HepG2 (cell line): Measurements from ENCODE around the gene ACBD3. TPM values are rescaled to one million over a fixed set of nuclear protein-coding genes. Genes with fewer than 3 reads are reported as not detected.

Experiments
- ATM ChIP-seq: fragments of 450-650 bp; IDR thresholded peaks from 2 replicates; pipeline ENCODE4 v1.7.1; 2017; ENCODE audit warnings: mild to moderate bottlenecking, borderline replicate concordance
- GLI4 ChIP-seq: sonication (generic); formaldehyde crosslinking; IDR thresholded peaks from 2 replicates; pipeline ENCODE4 v1.5.1; 2020; ENCODE audit warnings: missing genetic modification reagents, mild to moderate bottlenecking, moderate library complexity, borderline replicate concordance
- GZF1 ChIP-seq: sonication (generic); formaldehyde crosslinking; IDR thresholded peaks from 2 replicates; pipeline ENCODE4 v1.5.1; 2020; ENCODE audit warnings: mild to moderate bottlenecking, missing genetic modification reagents
- JUN ChIP-seq: sonication (generic); formaldehyde crosslinking; IDR thresholded peaks from 2 replicates; pipeline ENCODE4 v1.4.0; 2020; ENCODE audit warnings: mild to moderate bottlenecking, missing genetic modification reagents
- KLF13 ChIP-seq: sonication (generic); formaldehyde crosslinking; IDR thresholded peaks from 2 replicates; pipeline ENCODE4 v1.4.0; 2020; ENCODE audit warnings: mild to moderate bottlenecking, missing genetic modification reagents
- MXI1 ChIP-seq: IDR thresholded peaks from 3 replicates; pipeline ENCODE4 v1.6.1; 2012; ENCODE audit warnings: low read depth, low read length, inconsistent platforms, borderline replicate concordance
- MYNN ChIP-seq: sonication (generic); formaldehyde crosslinking; IDR thresholded peaks from 2 replicates; pipeline ENCODE4 v1.4.0; 2020; ENCODE audit warnings: mild to moderate bottlenecking, low read depth, missing genetic modification reagents
- PAF1 ChIP-seq: IDR thresholded peaks from 2 replicates; pipeline ENCODE4 v1.6.1; 2016; ENCODE audit warnings: missing genetic modification reagents, missing compliant biosample characterization
- SMARCE1 ChIP-seq: fragments of 450-650 bp; IDR thresholded peaks from 2 replicates; pipeline ENCODE4 v1.6.1; 2017; ENCODE audit warnings: borderline replicate concordance
- SYNCRIP ChIP-seq: fragments of 200-400 bp; formaldehyde crosslinking; IDR thresholded peaks from 2 replicates; pipeline ENCODE4 v1.6.1; 2018; ENCODE audit warnings: mild to moderate bottlenecking, low read depth, low read length; ENCODE audit not compliant: insufficient read depth
- ZNF331 ChIP-seq: sonication (generic); formaldehyde crosslinking; IDR thresholded peaks from 2 replicates; pipeline ENCODE4 v1.4.0; 2020; ENCODE audit warnings: missing genetic modification reagents
- ZNF432 ChIP-seq: sonication (generic); formaldehyde crosslinking; IDR thresholded peaks from 2 replicates; pipeline ENCODE4 v1.5.0; 2020; ENCODE audit warnings: missing genetic modification reagents, mild to moderate bottlenecking, borderline replicate concordance
- ZNF441 ChIP-seq: sonication (generic); formaldehyde crosslinking; IDR thresholded peaks from 2 replicates; pipeline ENCODE4 v1.7.0; 2021; ENCODE audit warnings: missing genetic modification reagents, borderline replicate concordance
- ZNF772 ChIP-seq: sonication (generic); formaldehyde crosslinking; IDR thresholded peaks from 2 replicates; pipeline ENCODE4 v1.5.0; 2020; ENCODE audit warnings: mild to moderate bottlenecking, missing genetic modification reagents
- ZNF792 ChIP-seq: IDR thresholded peaks from 2 replicates; pipeline ENCODE4 v1.6.1; 2016
- polyA plus RNA-seq, 8 experiments: library from polyadenylated mRNA; depleted of rRNA in 3 of 8; stranded (reverse) in 7 of 8; unstranded in 1 of 8; fragments of >200 nt; fragmentation: Illumina TruSeq in 4 of 8; extraction: Trizol in 4 of 8; gene quantifications; 2 replicates each; pipeline versions ENCODE4 v1.2.1 to v1.2.3, GENCODE V29; 2011 to 2016; ENCODE audit warnings: low read depth in 4 of 8, missing spikeins in 1 of 8, mixed read lengths in 1 of 8; ENCODE audit not compliant: insufficient read depth in 1 of 8
- total RNA-seq, 5 experiments: library from RNA; depleted of rRNA; stranded (reverse); fragments of >200 nt; fragmentation: Illumina TruSeq; extraction: Trizol; gene quantifications; 2 replicates each; pipeline ENCODE4 v1.2.3, GENCODE V29; 2016; ENCODE audit warnings: low read depth in 1 of 5
- TF ChIP-seq, protein P1 (sequence below): sonication (generic); formaldehyde crosslinking; IDR thresholded peaks from 2 replicates; pipeline ENCODE4 v1.4.0; 2020; ENCODE audit warnings: missing genetic modification reagents
- TF ChIP-seq, protein P2 (sequence below): sonication (generic); formaldehyde crosslinking; IDR thresholded peaks from 2 replicates; pipeline ENCODE4 v1.4.0; 2020; ENCODE audit warnings: missing genetic modification reagents
- TF ChIP-seq, protein P3 (sequence below): sonication (generic); formaldehyde crosslinking; IDR thresholded peaks from 2 replicates; pipeline ENCODE4 v1.4.0; 2020; ENCODE audit warnings: missing genetic modification reagents, borderline replicate concordance
- TF ChIP-seq, protein P4 (sequence below): sonication (generic); formaldehyde crosslinking; IDR thresholded peaks from 2 replicates; pipeline ENCODE4 v1.8.0; 2022; ENCODE audit warnings: missing genetic modification reagents, mild to moderate bottlenecking, borderline replicate concordance
- TF ChIP-seq, protein P5 (sequence below): IDR thresholded peaks from 2 replicates; pipeline ENCODE4 v1.6.1; 2016; ENCODE audit warnings: missing compliant biosample characterization, missing genetic modification reagents, borderline replicate concordance

Gene ACBD3
- total and polyA plus RNA-seq, 2 of the 13 experiments (the other 11 are each of a cell fraction or from before 2014, with no cell fraction given): 24.3 to 39.3 TPM

DNA sequence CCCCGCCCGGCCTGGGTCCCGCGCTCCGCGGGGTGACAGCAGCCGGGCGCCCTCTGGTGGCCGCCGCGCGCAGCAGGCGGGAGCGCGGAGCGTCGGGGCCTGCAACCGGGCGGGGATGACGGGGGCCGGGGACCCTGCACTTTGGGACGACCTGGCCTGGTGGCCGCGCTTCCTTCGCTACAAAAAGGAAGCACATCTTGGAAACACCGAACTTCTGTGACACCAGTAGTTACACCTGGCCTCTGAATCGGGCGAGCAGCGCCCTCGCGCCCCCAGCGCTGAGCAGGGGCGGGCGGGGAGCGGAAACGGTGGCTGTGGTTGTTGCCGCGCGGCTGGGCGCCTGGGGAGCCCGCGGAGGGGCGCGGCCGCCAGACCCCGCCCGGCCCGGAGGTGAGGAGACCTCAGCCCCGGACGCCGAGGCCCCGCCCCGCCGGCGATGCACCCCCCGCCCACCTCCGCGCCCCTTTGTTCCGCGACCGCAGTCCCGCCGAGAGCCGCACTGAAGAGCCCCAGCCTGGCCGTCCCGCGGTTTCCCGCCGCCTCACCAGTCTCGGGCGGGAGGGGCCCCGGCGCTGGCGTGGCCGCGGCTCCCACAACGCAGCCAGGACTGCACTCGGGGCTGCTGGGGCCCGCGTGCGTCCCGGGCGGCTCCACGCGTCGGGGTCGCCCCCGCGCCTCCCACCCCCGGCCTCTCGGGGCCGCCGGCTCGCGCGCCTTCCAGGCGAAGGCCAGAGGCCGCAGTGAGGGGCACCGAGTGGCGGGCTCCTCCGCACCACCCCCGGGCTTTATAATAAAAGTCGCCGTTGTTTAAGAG lies 64.7 kb downstream of the ACBD3 start (continued):
- TF ChIP-seq, protein P1, sequence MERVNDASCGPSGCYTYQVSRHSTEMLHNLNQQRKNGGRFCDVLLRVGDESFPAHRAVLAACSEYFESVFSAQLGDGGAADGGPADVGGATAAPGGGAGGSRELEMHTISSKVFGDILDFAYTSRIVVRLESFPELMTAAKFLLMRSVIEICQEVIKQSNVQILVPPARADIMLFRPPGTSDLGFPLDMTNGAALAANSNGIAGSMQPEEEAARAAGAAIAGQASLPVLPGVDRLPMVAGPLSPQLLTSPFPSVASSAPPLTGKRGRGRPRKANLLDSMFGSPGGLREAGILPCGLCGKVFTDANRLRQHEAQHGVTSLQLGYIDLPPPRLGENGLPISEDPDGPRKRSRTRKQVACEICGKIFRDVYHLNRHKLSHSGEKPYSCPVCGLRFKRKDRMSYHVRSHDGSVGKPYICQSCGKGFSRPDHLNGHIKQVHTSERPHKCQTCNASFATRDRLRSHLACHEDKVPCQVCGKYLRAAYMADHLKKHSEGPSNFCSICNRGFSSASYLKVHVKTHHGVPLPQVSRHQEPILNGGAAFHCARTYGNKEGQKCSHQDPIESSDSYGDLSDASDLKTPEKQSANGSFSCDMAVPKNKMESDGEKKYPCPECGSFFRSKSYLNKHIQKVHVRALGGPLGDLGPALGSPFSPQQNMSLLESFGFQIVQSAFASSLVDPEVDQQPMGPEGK (CRISPR knock-in tag): peak; percentile 82
- TF ChIP-seq GZF1 (CRISPR knock-in tag) (no peak), ATM (no peak), ZNF772 (CRISPR knock-in tag) (peak; percentile 69; the same call in 1 of the 2 replicates), GLI4 (CRISPR knock-in tag) (no peak), SYNCRIP (no peak), KLF13 (CRISPR knock-in tag) (no peak), PAF1 (CRISPR knock-in tag) (no peak), SMARCE1 (no peak), ZNF432 (CRISPR knock-in tag) (no peak), ZNF441 (no peak), MYNN (CRISPR knock-in tag) (no peak), JUN (0 out of 2 replicates have a peak, but pooled peaks have one; percentile 24), MXI1 (peak; percentile 40; the same call in 1 of the 3 replicates), ZNF792 (no peak), ZNF331 (CRISPR knock-in tag) (peak; percentile 31)
- TF ChIP-seq, protein P2, sequence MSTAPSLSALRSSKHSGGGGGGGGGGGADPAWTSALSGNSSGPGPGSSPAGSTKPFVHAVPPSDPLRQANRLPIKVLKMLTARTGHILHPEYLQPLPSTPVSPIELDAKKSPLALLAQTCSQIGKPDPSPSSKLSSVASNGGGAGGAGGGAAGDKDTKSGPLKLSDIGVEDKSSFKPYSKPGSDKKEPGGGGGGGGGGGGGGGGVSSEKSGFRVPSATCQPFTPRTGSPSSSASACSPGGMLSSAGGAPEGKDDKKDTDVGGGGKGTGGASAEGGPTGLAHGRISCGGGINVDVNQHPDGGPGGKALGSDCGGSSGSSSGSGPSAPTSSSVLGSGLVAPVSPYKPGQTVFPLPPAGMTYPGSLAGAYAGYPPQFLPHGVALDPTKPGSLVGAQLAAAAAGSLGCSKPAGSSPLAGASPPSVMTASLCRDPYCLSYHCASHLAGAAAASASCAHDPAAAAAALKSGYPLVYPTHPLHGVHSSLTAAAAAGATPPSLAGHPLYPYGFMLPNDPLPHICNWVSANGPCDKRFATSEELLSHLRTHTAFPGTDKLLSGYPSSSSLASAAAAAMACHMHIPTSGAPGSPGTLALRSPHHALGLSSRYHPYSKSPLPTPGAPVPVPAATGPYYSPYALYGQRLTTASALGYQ (CRISPR knock-in tag): 0 out of 2 replicates have a peak, but pooled peaks have one; percentile 45
- TF ChIP-seq, protein P3, sequence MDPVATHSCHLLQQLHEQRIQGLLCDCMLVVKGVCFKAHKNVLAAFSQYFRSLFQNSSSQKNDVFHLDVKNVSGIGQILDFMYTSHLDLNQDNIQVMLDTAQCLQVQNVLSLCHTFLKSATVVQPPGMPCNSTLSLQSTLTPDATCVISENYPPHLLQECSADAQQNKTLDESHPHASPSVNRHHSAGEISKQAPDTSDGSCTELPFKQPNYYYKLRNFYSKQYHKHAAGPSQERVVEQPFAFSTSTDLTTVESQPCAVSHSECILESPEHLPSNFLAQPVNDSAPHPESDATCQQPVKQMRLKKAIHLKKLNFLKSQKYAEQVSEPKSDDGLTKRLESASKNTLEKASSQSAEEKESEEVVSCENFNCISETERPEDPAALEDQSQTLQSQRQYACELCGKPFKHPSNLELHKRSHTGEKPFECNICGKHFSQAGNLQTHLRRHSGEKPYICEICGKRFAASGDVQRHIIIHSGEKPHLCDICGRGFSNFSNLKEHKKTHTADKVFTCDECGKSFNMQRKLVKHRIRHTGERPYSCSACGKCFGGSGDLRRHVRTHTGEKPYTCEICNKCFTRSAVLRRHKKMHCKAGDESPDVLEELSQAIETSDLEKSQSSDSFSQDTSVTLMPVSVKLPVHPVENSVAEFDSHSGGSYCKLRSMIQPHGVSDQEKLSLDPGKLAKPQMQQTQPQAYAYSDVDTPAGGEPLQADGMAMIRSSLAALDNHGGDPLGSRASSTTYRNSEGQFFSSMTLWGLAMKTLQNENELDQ (CRISPR knock-in tag): no peak
- TF ChIP-seq, protein P4, sequence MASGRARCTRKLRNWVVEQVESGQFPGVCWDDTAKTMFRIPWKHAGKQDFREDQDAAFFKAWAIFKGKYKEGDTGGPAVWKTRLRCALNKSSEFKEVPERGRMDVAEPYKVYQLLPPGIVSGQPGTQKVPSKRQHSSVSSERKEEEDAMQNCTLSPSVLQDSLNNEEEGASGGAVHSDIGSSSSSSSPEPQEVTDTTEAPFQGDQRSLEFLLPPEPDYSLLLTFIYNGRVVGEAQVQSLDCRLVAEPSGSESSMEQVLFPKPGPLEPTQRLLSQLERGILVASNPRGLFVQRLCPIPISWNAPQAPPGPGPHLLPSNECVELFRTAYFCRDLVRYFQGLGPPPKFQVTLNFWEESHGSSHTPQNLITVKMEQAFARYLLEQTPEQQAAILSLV (CRISPR knock-in tag): peak; percentile 67; the same call in 1 of the 2 replicates
- TF ChIP-seq, protein P5, sequence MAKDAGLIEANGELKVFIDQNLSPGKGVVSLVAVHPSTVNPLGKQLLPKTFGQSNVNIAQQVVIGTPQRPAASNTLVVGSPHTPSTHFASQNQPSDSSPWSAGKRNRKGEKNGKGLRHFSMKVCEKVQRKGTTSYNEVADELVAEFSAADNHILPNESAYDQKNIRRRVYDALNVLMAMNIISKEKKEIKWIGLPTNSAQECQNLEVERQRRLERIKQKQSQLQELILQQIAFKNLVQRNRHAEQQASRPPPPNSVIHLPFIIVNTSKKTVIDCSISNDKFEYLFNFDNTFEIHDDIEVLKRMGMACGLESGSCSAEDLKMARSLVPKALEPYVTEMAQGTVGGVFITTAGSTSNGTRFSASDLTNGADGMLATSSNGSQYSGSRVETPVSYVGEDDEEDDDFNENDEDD (CRISPR knock-in tag): peak; percentile 62; the same call in 1 of the 2 replicates
